H1 (cell line): Measurements from ENCODE around the gene NXN. TPM values are rescaled to one million over a fixed set of nuclear protein-coding genes. Genes with fewer than 3 reads are reported as not detected.

Experiments used
- CTCF ChIA-PET: fragments of 300-600 bp; sonication (Branson Sonifier 250); formaldehyde crosslinking; loops from one replicate; lab custom pipeline; 2021; ENCODE audit not compliant: partially characterized antibody; lab: Charles Lee
- POLR2A ChIA-PET: fragments of 300-600 bp; sonication (Branson Sonifier 250); formaldehyde crosslinking; loops from one replicate; lab custom pipeline; 2021; ENCODE audit warnings: inconsistent platforms; ENCODE audit not compliant: partially characterized antibody; lab: Charles Lee
- DNase-seq, 2 experiments: peaks; one replicate each; pipeline versions ENCODE4 v3.0.0 to v3.0.0-alpha.2; 2010 to 2022; ENCODE audit warnings: low spot score in 2 of 2, low read depth in 1 of 2, mixed read lengths in 1 of 2
- FAIRE-seq: peaks from 2 replicates; lab custom pipeline; 2011; peaks lifted over from hg19 to GRCh38; lab: Jason Lieb, UNC
- H2AFZ ChIP-seq: 2 replicates; pipeline ENCODE4 v1.8.1; 2012; ENCODE audit warnings: low read length, inconsistent platforms
- H2AK5ac ChIP-seq: 2 replicates; pipeline ENCODE4 v1.6.1; 2013; ENCODE audit warnings: low read depth, low read length
- H2BK120ac ChIP-seq: replicated peaks from 2 replicates; pipeline ENCODE3; 2013; ENCODE audit warnings: low read depth, low read length, inconsistent platforms
- H2BK12ac ChIP-seq: 2 replicates; pipeline ENCODE4 v1.6.1; 2013; ENCODE audit warnings: low read depth, low read length
- H2BK15ac ChIP-seq: 2 replicates; pipeline ENCODE4 v1.6.1; 2013; ENCODE audit warnings: low read length
- H2BK20ac ChIP-seq: 2 replicates; pipeline ENCODE4 v1.6.1; 2013; ENCODE audit warnings: low read length
- H2BK5ac ChIP-seq: 2 replicates; pipeline ENCODE4 v1.6.1; 2013; ENCODE audit warnings: low read depth, low read length
- H3K14ac ChIP-seq: 2 replicates; pipeline ENCODE4 v1.6.1; 2013; ENCODE audit warnings: inconsistent platforms; ENCODE audit not compliant: insufficient read length
- H3K18ac ChIP-seq: 2 replicates; pipeline ENCODE4 v1.6.1; 2013; ENCODE audit warnings: low read length; ENCODE audit errors: extremely low read depth
- H3K23ac ChIP-seq: 2 replicates; pipeline ENCODE4 v1.6.1; 2013; ENCODE audit warnings: inconsistent platforms; ENCODE audit not compliant: insufficient read length
- H3K23me2 ChIP-seq: 2 replicates; pipeline ENCODE4 v1.6.1; 2013; ENCODE audit warnings: low read depth, low read length
- H3K27ac ChIP-seq: 2 replicates; pipeline ENCODE4 v1.6.1; 2011; ENCODE audit warnings: low read depth, low read length, inconsistent platforms
- H3K27me3 ChIP-seq, 4 experiments: replicated peaks in 1 of 4; 1 replicate in 1 of 4; 2 replicates in 3 of 4; pipeline versions ENCODE4 v1.6.1 to v1.8.1; 2011 to 2013; ENCODE audit warnings: low read length in 3 of 4, mild to moderate bottlenecking in 3 of 4, inconsistent platforms in 2 of 4, mixed read lengths in 2 of 4, moderate library complexity in 1 of 4; ENCODE audit not compliant: control insufficient read depth in 3 of 4, insufficient read depth in 3 of 4; ENCODE audit errors: extremely low read depth in 1 of 4
- H3K36me3 ChIP-seq, 4 experiments: 2 replicates each; pipeline versions ENCODE4 v1.6.1 to v1.8.1; 2011 to 2013; ENCODE audit warnings: mild to moderate bottlenecking in 4 of 4, low read length in 3 of 4, moderate library complexity in 2 of 4, control low read depth in 1 of 4, inconsistent platforms in 1 of 4; ENCODE audit not compliant: insufficient read depth in 4 of 4, control insufficient read depth in 2 of 4
- H3K4ac ChIP-seq: replicated peaks from 2 replicates; pipeline ENCODE3; 2013; ENCODE audit warnings: low read length, low read depth, mixed read lengths, inconsistent platforms; ENCODE audit not compliant: insufficient read length
- H3K4me1 ChIP-seq, 4 experiments: replicated peaks in 1 of 4; 1 replicate in 1 of 4; 2 replicates in 3 of 4; pipeline versions ENCODE4 v1.6.1 to v1.8.1; 2011 to 2013; ENCODE audit warnings: low read length in 3 of 4, inconsistent platforms in 2 of 4, mixed read lengths in 1 of 4; ENCODE audit not compliant: insufficient read depth in 4 of 4, control insufficient read depth in 3 of 4
- H3K4me2 ChIP-seq, 2 experiments: 2 replicates each; pipeline versions ENCODE4 v1.6.1 to v1.8.1; 2011 to 2013; ENCODE audit warnings: low read depth in 2 of 2, low read length in 2 of 2, control low read depth in 1 of 2, inconsistent platforms in 1 of 2, mild to moderate bottlenecking in 1 of 2; ENCODE audit not compliant: insufficient read depth in 1 of 2
- H3K4me3 ChIP-seq, 4 experiments: fragments of 200-600, 300-600 bp in 1 of 4; sonication (generic), shearing (Covaris generic), sonication (Bioruptor Twin) in 1 of 4; 2 replicates each; pipeline versions ENCODE4 v1.5.1 to v1.8.1; 2011 to 2016; ENCODE audit warnings: low read length in 4 of 4, low read depth in 3 of 4, control low read depth in 2 of 4, inconsistent platforms in 2 of 4, mild to moderate bottlenecking in 2 of 4, mixed read lengths in 1 of 4, moderate library complexity in 1 of 4; ENCODE audit not compliant: insufficient read depth in 2 of 4; ENCODE audit errors: extremely low read depth in 1 of 4
- H3K56ac ChIP-seq: replicated peaks from 2 replicates; pipeline ENCODE3; 2013; ENCODE audit warnings: low read depth, mild to moderate bottlenecking, mixed read lengths, low read length, inconsistent platforms; ENCODE audit not compliant: insufficient read length
- H3K79me1 ChIP-seq: 2 replicates; pipeline ENCODE4 v1.6.1; 2013; ENCODE audit warnings: low read depth, low read length, control low read depth
- H3K79me2 ChIP-seq, 2 experiments: 2 replicates each; pipeline versions ENCODE4 v1.6.1 to v1.8.1; 2012 to 2013; ENCODE audit warnings: low read length in 2 of 2, mild to moderate bottlenecking in 2 of 2, inconsistent platforms in 1 of 2; ENCODE audit not compliant: insufficient read depth in 2 of 2, control insufficient read depth in 1 of 2
- H3K9ac ChIP-seq, 4 experiments: replicated peaks in 1 of 4; 1 replicate in 1 of 4; 2 replicates in 3 of 4; pipeline versions ENCODE4 v1.6.1 to v1.8.1; 2011 to 2013; ENCODE audit warnings: low read depth in 3 of 4, low read length in 3 of 4, control low read depth in 2 of 4, mild to moderate bottlenecking in 2 of 4, moderate library complexity in 2 of 4, inconsistent platforms in 1 of 4; ENCODE audit errors: extremely low read depth in 1 of 4
- H3K9me3 ChIP-seq, 2 experiments: 2 replicates each; pipeline versions ENCODE4 v1.6.1 to v1.8.1; 2012 to 2013; ENCODE audit warnings: mild to moderate bottlenecking in 2 of 2, moderate library complexity in 2 of 2, control low read depth in 1 of 2, inconsistent platforms in 1 of 2, low read depth in 1 of 2, low read length in 1 of 2, mixed read lengths in 1 of 2; ENCODE audit not compliant: insufficient read depth in 2 of 2
- H4K20me1 ChIP-seq, 2 experiments: replicated peaks in 1 of 2; 2 replicates each; pipeline versions ENCODE3 to v1.8.1; 2011 to 2013; ENCODE audit warnings: inconsistent platforms in 2 of 2, low read length in 2 of 2, mild to moderate bottlenecking in 1 of 2; ENCODE audit not compliant: insufficient read depth in 2 of 2, control insufficient read depth in 1 of 2
- H4K5ac ChIP-seq: 2 replicates; pipeline ENCODE4 v1.6.1; 2013; ENCODE audit warnings: low read length, low read depth, mixed read lengths, inconsistent platforms; ENCODE audit not compliant: insufficient read length
- H4K8ac ChIP-seq: 2 replicates; pipeline ENCODE4 v1.8.0; 2013; ENCODE audit warnings: mild to moderate bottlenecking, moderate library complexity, low read length, inconsistent platforms; ENCODE audit not compliant: insufficient read depth; ENCODE audit errors: extremely low read depth
- H4K91ac ChIP-seq: replicated peaks from 2 replicates; pipeline ENCODE3; 2013; ENCODE audit warnings: low read length, mixed read lengths, inconsistent platforms; ENCODE audit not compliant: insufficient read length
- GTF2F1 ChIP-seq: IDR thresholded peaks from 2 replicates; pipeline ENCODE4 v1.6.1; 2012; ENCODE audit warnings: low read depth, low read length, improper control_type of control experiment, borderline replicate concordance
- RNF2 ChIP-seq: fragments of 200-900, 300-1000 bp; sonication (generic); IDR thresholded peaks from 2 replicates; pipeline ENCODE4 v1.7.1; 2016; ENCODE audit warnings: borderline replicate concordance, low read depth, mild to moderate bottlenecking, antibody characterized with exemption, low read length; ENCODE audit not compliant: poor library complexity, severe bottlenecking; ENCODE audit errors: missing control alignments
- SUZ12 ChIP-seq: fragments of 200-600 bp; sonication (generic); IDR thresholded peaks from 2 replicates; pipeline ENCODE4 v1.6.1; 2012; ENCODE audit warnings: mild to moderate bottlenecking, inconsistent platforms, low read length, moderate library complexity, mixed read lengths
- WGBS, 2 experiments: shearing (Covaris generic) in 1 of 2; methylation state at CpG; one replicate each; pipeline versions ENCODE4 v1.1.6 to v1.1.7; 2013 to 2015; ENCODE audit warnings: low lambda C conversion rate in 2 of 2, mixed read lengths in 2 of 2, inconsistent platforms in 1 of 2, low coverage in 1 of 2, missing lambda C conversion rate in 1 of 2; ENCODE audit not compliant: insufficient replicate concordance in 2 of 2, insufficient coverage in 1 of 2, insufficient read length in 1 of 2; ENCODE audit errors: extremely low coverage in 1 of 2, missing lambda C conversion rate in 1 of 2; 5-methylcytosine and 5-hydroxymethylcytosine counted together
- polyA plus RNA-seq, 7 experiments: library from polyadenylated mRNA; depleted of rRNA in 3 of 7; stranded (reverse) in 5 of 7; unstranded in 2 of 7; fragments of >200 nt in 5 of 7; fragments of 200-250 nt in 2 of 7; gene quantifications; 1 replicate in 5 of 7; 2 replicates in 1 of 7; 4 replicates in 1 of 7; pipeline versions ENCODE4 v1.2.1 to v1.2.3, GENCODE V29; 2011 to 2013; ENCODE audit warnings: missing spikeins in 2 of 7, mixed read lengths in 2 of 7
- total RNA-seq: library from RNA; stranded (reverse); fragmentation: NEBNext Ultra II Directional; extraction: Animal tissue kit (Norgen Biotek cat#: 25700); gene quantifications from 2 replicates; pipeline ENCODE4 v1.2.1, GENCODE V29; 2021
- TF ChIP-seq, protein P1 (sequence below): IDR thresholded peaks from 2 replicates; pipeline ENCODE4 v1.6.1; 2012; ENCODE audit warnings: inconsistent platforms

Gene NXN
- total and polyA plus RNA-seq, 2 of the 8 experiments (the other 6 are each of a cell fraction or from before 2014, with no cell fraction given) = 94.1 to 107 TPM

DNA sequence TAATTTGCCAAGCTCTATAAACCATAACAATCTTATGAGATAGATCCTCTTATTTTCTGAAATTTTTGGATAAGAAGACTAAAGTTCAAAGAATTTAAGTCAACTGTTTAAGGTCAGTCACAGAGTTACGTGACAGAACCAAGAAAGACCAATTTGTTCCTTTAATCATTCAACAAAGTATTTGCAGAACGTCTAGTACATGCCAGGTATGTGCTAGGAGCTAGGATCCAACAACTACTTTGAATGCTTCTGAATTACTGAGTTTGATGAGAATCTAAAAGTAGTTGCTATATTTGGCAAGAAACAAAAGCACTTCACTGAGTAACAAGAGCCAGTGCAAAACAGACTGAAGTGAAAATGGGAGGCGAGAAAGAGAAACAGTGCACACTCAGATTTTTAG, 212.5 kb downstream of the NXN start:
- Histone ChIP-seq H2AFZ (no peak overlapping the region), H3K14ac (no peak overlapping the region), H4K91ac (no peak overlapping the region), H3K4me3 (no peak overlapping the region), H3K4me2 (no peak overlapping the region), H2BK20ac (no peak overlapping the region), H3K36me3 (peaks cover 22 to 53% (median 43%) of the 10 kb centered on the region in 4 experiments), H3K79me2 (no peaks in the 10 kb centered on the region), H2BK120ac (no peak overlapping the region), H4K8ac (no peak overlapping the region), H3K56ac (no peak overlapping the region), H2AK5ac (no peak overlapping the region), H3K9ac (no peak overlapping the region), H4K5ac (no peak overlapping the region), H3K27me3 (no peaks in the 10 kb centered on the region), H3K18ac (no peak overlapping the region), H2BK12ac (no peak overlapping the region), H3K23ac (no peak overlapping the region), H3K9me3 (no peaks in the 10 kb centered on the region), H4K20me1 (no peaks in the 10 kb centered on the region), H3K27ac (no peak overlapping the region), H3K4ac (no peak overlapping the region), H3K79me1 (no peaks in the 10 kb centered on the region), H3K4me1 (no peaks in the 10 kb centered on the region), H2BK15ac (no peak overlapping the region), H2BK5ac (no peak overlapping the region), H3K23me2 (no peaks in the 10 kb centered on the region)
- CTCF ChIA-PET = no interaction called here
- 91% methylated on average over 3 of the region's 3 CpGs; no CpG with 5 or more reads in 1 of the 2 experiments for WGBS, 2 experiments
- DNase-seq = no peak
- POLR2A ChIA-PET = no interaction called here
- FAIRE-seq = no peak
- no peak for TF ChIP-seq RNF2
- TF ChIP-seq SUZ12 = no peak
- TF ChIP-seq, protein P1, sequence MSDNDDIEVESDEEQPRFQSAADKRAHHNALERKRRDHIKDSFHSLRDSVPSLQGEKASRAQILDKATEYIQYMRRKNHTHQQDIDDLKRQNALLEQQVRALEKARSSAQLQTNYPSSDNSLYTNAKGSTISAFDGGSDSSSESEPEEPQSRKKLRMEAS = no peak
- no peak for TF ChIP-seq GTF2F1
